Measurements from ENCODE around the gene DDC.
"Not testable (repeated sequence)": the region's sequence is repeated elsewhere in the genome, so short reads cannot be mapped to it uniquely, and the experiment has no call there.

DDC gene

DNA sequence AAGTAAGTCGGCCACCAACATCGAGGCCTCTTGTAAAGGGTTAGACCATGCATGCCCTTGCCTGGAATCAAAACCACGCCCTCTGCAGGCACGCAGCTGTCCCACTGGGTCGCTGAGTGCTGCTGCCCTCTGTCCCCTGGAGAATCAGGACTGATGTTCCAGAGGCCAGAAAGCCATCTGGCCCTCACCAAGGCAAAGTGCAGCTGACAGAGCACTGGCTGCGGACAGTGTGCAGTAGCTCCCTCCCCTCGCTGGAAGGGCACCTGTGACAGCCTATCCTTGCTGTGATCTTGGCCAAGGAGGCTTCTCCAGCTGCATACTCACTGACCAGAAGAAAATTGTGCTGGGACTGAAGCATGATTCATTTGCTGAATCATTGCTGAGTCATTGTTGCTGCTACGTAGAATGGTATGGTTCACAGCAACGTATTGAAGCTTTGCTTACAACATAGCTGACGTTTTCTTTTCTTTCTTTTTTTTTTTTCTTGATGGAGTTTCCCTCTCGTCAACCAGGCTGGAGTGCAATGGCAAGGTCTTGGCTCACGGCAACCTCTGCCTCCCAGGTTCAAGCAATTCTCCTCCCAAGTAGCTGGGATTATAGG, 30.4 kb downstream of the DDC start:
- no peak overlapping the region for H3K27ac ChIP-seq (ENCODE audit: low read length)
- H3K27me3 ChIP-seq (ENCODE audit: low read depth, low read length) = no peaks in the 10 kb centered on the region
- H3K9me3 ChIP-seq (ENCODE audit: control insufficient read depth in 1 of 2, low read length in 2 of 2) = no peaks in the 10 kb centered on the region
- peaks cover 0 to 4% of the 10 kb centered on the region in 2 donors for H3K4me1 ChIP-seq (ENCODE audit: control insufficient read depth in 1 of 2, insufficient read depth in 2 of 2, low read length in 2 of 2)
- H3K36me3 ChIP-seq (ENCODE audit: control insufficient read depth in 1 of 2, insufficient read depth in 2 of 2, low read length in 2 of 2) = no peaks in the 10 kb centered on the region
- no peak overlapping the region for H3K4me3 ChIP-seq (ENCODE audit: low read depth in 1 of 2, low read length in 2 of 2)

- Histone ChIP-seq H3K27ac (ENCODE audit: low read length) (no peak overlapping the region), H3K9me3 (ENCODE audit: control insufficient read depth in 1 of 2, low read length in 2 of 2) (no peaks in the 10 kb centered on the region)
These were observed 31.3 kb downstream of the DDC start for GRCh38 chr7:50533866-50534265.

DNA sequence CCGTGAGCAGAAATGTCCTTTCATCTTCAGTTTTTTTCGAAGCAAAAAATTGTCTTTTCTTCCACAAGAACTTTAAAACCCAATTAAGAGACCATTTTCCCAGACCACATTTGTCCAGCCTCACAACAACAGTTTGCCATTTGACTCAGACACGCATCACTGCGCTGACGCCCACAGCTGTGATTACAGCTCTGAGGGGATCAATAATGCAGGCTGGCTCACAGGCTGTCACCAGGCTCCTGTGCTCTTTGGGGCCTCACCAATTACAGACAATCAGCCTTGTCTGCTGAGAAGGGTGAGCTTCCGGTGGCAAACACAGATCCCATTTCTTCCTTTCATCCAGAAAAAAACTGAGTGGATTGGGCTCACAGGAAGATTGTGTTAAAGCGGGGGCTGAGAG, 33.3 kb downstream of the DDC start:
- H3K36me3 ChIP-seq (ENCODE audit: control insufficient read depth in 1 of 2, insufficient read depth in 2 of 2, low read length in 2 of 2) = no peaks in the 10 kb centered on the region
- H3K4me3 ChIP-seq (ENCODE audit: low read depth in 1 of 2, low read length in 2 of 2) = no peak overlapping the region
- no peak overlapping the region for H3K27ac ChIP-seq (ENCODE audit: low read length)
- no peaks in the 10 kb centered on the region for H3K27me3 ChIP-seq (ENCODE audit: low read depth, low read length)
- H3K9me3 ChIP-seq (ENCODE audit: control insufficient read depth in 1 of 2, low read length in 2 of 2) = no peaks in the 10 kb centered on the region
- H3K4me1 ChIP-seq (ENCODE audit: control insufficient read depth in 1 of 2, insufficient read depth in 2 of 2, low read length in 2 of 2) = peaks cover 0 to 4% of the 10 kb centered on the region in 2 donors

More at GRCh38 chr7:50533866-50534265, 31.3 kb downstream of the DDC start:
- Histone ChIP-seq H3K4me3 (ENCODE audit: low read depth in 1 of 2, low read length in 2 of 2) (no peak overlapping the region), H3K27me3 (ENCODE audit: low read depth, low read length) (no peaks in the 10 kb centered on the region), H3K4me1 (ENCODE audit: control insufficient read depth in 1 of 2, insufficient read depth in 2 of 2, low read length in 2 of 2) (peaks cover 0 to 4% of the 10 kb centered on the region in 2 donors), H3K36me3 (ENCODE audit: control insufficient read depth in 1 of 2, insufficient read depth in 2 of 2, low read length in 2 of 2) (no peaks in the 10 kb centered on the region)

DNA sequence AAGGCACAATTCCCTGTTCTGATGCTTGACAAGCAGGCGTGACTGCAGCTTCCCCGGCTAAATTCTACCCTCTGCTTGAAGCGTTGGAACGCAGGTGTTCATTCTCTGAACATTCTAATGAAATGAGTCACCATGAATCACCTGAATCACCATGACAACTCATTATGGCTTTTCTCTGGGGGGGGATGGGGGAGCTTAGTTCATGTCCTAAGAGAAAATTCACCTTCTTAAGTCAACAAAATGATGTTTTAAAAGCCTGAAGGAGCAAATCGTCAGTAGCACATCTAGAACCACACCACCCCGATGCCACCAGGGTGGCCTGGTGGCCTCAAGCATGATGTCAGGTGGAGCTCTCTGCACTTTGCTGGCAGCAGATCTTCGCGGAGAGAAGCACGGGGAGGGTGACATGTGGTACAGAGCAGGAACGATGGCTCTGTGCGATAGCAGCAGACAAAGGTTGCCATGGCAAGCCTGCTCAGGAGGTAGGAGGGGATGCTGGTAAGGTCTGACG, 33.7 kb downstream of the DDC start:
- H3K4me1 ChIP-seq (ENCODE audit: control insufficient read depth in 1 of 2, insufficient read depth in 2 of 2, low read length in 2 of 2) = peaks cover 0 to 4% of the 10 kb centered on the region in 2 donors
- no peaks in the 10 kb centered on the region for H3K27me3 ChIP-seq (ENCODE audit: low read depth, low read length)
- H3K36me3 ChIP-seq (ENCODE audit: control insufficient read depth in 1 of 2, insufficient read depth in 2 of 2, low read length in 2 of 2) = no peaks in the 10 kb centered on the region
- no peaks in the 10 kb centered on the region for H3K9me3 ChIP-seq (ENCODE audit: control insufficient read depth in 1 of 2, low read length in 2 of 2)
- no peak overlapping the region for H3K4me3 ChIP-seq (ENCODE audit: low read depth in 1 of 2, low read length in 2 of 2)
- no peak overlapping the region for H3K27ac ChIP-seq (ENCODE audit: low read length)

GRCh38 chr7:50530766-50531165, 34.4 kb downstream of the DDC start:
- Histone ChIP-seq H3K27ac (ENCODE audit: low read length) (no peak overlapping the region), H3K9me3 (ENCODE audit: control insufficient read depth in 1 of 2, low read length in 2 of 2) (no peaks in the 10 kb centered on the region), H3K36me3 (ENCODE audit: control insufficient read depth in 1 of 2, insufficient read depth in 2 of 2, low read length in 2 of 2) (no peaks in the 10 kb centered on the region), H3K4me3 (ENCODE audit: low read depth in 1 of 2, low read length in 2 of 2) (no peak overlapping the region), H3K27me3 (ENCODE audit: low read depth, low read length) (no peaks in the 10 kb centered on the region), H3K4me1 (ENCODE audit: control insufficient read depth in 1 of 2, insufficient read depth in 2 of 2, low read length in 2 of 2) (peaks cover 0 to 4% of the 10 kb centered on the region in 2 donors)

GRCh38 chr7:50529093-50529862, 35.9 kb downstream of the DDC start:
- Histone ChIP-seq H3K27me3 (ENCODE audit: low read depth, low read length) (no peaks in the 10 kb centered on the region), H3K4me3 (ENCODE audit: low read depth in 1 of 2, low read length in 2 of 2) (no peak overlapping the region), H3K27ac (ENCODE audit: low read length) (no peak overlapping the region), H3K4me1 (ENCODE audit: control insufficient read depth in 1 of 2, insufficient read depth in 2 of 2, low read length in 2 of 2) (no peaks in the 10 kb centered on the region), H3K36me3 (ENCODE audit: control insufficient read depth in 1 of 2, insufficient read depth in 2 of 2, low read length in 2 of 2) (no peaks in the 10 kb centered on the region), H3K9me3 (ENCODE audit: control insufficient read depth in 1 of 2, low read length in 2 of 2) (no peaks in the 10 kb centered on the region)

GRCh38 chr7:50528266-50529092, 36.7 kb downstream of the DDC start:
- H3K4me1 ChIP-seq (ENCODE audit: control insufficient read depth in 1 of 2, insufficient read depth in 2 of 2, low read length in 2 of 2) = no peaks in the 10 kb centered on the region
- H3K9me3 ChIP-seq (ENCODE audit: control insufficient read depth in 1 of 2, low read length in 2 of 2) = no peaks in the 10 kb centered on the region
- no peaks in the 10 kb centered on the region for H3K27me3 ChIP-seq (ENCODE audit: low read depth, low read length)
- no peak overlapping the region for H3K27ac ChIP-seq (ENCODE audit: low read length)
- no peaks in the 10 kb centered on the region for H3K36me3 ChIP-seq (ENCODE audit: control insufficient read depth in 1 of 2, insufficient read depth in 2 of 2, low read length in 2 of 2)
- no peak overlapping the region for H3K4me3 ChIP-seq (ENCODE audit: low read depth in 1 of 2, low read length in 2 of 2)

GRCh38 chr7:50519350-50519749, 45.9 kb downstream of the DDC start:
- H3K4me3 ChIP-seq (ENCODE audit: low read depth in 1 of 2, low read length in 2 of 2); H3K27ac ChIP-seq (ENCODE audit: low read length); H3K36me3 ChIP-seq (ENCODE audit: control insufficient read depth in 1 of 2, insufficient read depth in 2 of 2, low read length in 2 of 2); H3K27me3 ChIP-seq (ENCODE audit: low read depth, low read length); H3K9me3 ChIP-seq (ENCODE audit: control insufficient read depth in 1 of 2, low read length in 2 of 2); H3K4me1 ChIP-seq (ENCODE audit: control insufficient read depth in 1 of 2, insufficient read depth in 2 of 2, low read length in 2 of 2): not testable (repeated sequence)

DNA sequence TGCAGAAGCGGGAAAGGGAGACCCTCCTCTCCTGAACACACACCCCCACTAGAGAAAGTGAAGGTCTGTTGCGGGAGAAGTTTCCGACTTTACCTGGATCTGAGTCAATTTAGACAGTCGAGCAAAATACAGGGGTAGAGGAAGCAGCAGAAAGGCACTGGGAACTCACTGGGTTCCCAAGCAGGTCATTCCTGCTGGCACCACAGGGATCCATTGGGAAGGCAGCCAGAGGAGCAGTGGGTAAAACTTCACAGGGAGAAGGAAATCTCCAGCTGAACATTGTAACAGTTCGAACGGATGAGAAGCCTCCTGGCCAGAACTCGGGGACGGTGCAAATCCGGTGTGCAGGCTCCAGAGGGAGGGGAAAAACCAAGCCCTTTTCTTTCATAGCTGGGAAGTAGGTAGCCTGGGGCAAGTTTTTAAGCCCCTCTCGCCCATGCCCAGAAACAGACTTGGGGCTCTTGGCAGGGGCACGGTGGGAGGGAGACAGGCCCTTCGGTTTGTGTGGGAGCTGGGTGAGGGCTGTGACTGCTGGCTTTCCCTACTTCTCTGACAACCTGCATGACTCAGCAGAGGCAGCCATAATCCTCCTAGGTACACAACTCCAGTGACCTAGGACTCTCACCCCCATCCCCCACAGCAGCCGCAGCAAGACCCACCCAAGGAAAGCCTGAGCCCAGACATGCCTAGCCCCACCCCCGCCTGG, 51.9 kb downstream of the DDC start:
- H3K4me3 ChIP-seq (ENCODE audit: low read depth in 1 of 2, low read length in 2 of 2) = no peak overlapping the region
- no peaks in the 10 kb centered on the region for H3K9me3 ChIP-seq (ENCODE audit: control insufficient read depth in 1 of 2, low read length in 2 of 2)
- no peaks in the 10 kb centered on the region for H3K4me1 ChIP-seq (ENCODE audit: control insufficient read depth in 1 of 2, insufficient read depth in 2 of 2, low read length in 2 of 2)
- no peaks in the 10 kb centered on the region for H3K36me3 ChIP-seq (ENCODE audit: control insufficient read depth in 1 of 2, insufficient read depth in 2 of 2, low read length in 2 of 2)
- H3K27ac ChIP-seq (ENCODE audit: low read length) = no peak overlapping the region
- H3K27me3 ChIP-seq (ENCODE audit: low read depth, low read length) = no peaks in the 10 kb centered on the region

DNA sequence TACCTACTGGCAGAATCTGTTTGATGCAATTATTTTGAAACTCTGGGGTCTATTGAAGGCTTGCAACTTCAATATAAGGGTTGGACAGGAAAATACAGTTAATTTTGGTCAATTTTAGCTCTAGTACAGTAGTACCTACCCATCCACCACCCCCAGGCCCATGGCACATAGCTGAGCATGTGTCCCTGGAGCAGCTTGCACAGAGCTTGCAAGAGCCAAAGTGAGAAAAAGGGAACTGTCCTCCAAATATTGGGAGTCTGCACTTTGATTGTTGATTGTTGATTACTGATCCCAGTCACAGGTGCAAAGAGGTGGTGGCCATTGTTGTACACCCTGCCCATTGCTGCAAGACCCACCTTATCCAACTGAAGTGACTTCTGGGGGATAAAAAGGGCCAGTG, 52.8 kb downstream of the DDC start:
- Histone ChIP-seq H3K4me1 (ENCODE audit: control insufficient read depth in 1 of 2, insufficient read depth in 2 of 2, low read length in 2 of 2) (no peaks in the 10 kb centered on the region), H3K9me3 (ENCODE audit: control insufficient read depth in 1 of 2, low read length in 2 of 2) (no peaks in the 10 kb centered on the region), H3K36me3 (ENCODE audit: control insufficient read depth in 1 of 2, insufficient read depth in 2 of 2, low read length in 2 of 2) (no peaks in the 10 kb centered on the region), H3K27me3 (ENCODE audit: low read depth, low read length) (no peaks in the 10 kb centered on the region), H3K4me3 (ENCODE audit: low read depth in 1 of 2, low read length in 2 of 2) (no peak overlapping the region), H3K27ac (ENCODE audit: low read length) (no peak overlapping the region)

GRCh38 chr7:50509459-50509858, 55.7 kb downstream of the DDC start:
- Histone ChIP-seq H3K4me1 (ENCODE audit: control insufficient read depth in 1 of 2, insufficient read depth in 2 of 2, low read length in 2 of 2) (no peaks in the 10 kb centered on the region), H3K4me3 (ENCODE audit: low read depth in 1 of 2, low read length in 2 of 2) (no peak overlapping the region), H3K27ac (ENCODE audit: low read length) (no peak overlapping the region), H3K9me3 (ENCODE audit: control insufficient read depth in 1 of 2, low read length in 2 of 2) (no peaks in the 10 kb centered on the region), H3K27me3 (ENCODE audit: low read depth, low read length) (no peaks in the 10 kb centered on the region), H3K36me3 (ENCODE audit: control insufficient read depth in 1 of 2, insufficient read depth in 2 of 2, low read length in 2 of 2) (no peaks in the 10 kb centered on the region)

Measured in muscle layer of duodenum (tissue), 2 donors.